ENCODE measurements around the gene ULBP3. TPM values are rescaled to one million over a fixed set of nuclear protein-coding genes. Genes with fewer than 3 reads are reported as not detected.

The ULBP3 gene
- polyA plus RNA-seq, 1 of the 3 experiments (the other 2 are of a cell fraction) = 4.6 TPM

- Histone ChIP-seq H3K27ac (ENCODE audit: low read depth in 2 of 2, low read length in 1 of 2) (no peak overlapping the region), H3K9me2 (no peaks in the 10 kb centered on the region), H3K79me2 (ENCODE audit: insufficient read depth) (no peaks in the 10 kb centered on the region), H3K27me3 (ENCODE audit: insufficient read depth) (peaks cover 17% of the 10 kb centered on the region; the same call in 1 of the 2 replicates), H3K9ac (no peak overlapping the region), H3K9me3 (no peaks in the 10 kb centered on the region), H4K20me1 (ENCODE audit: insufficient read depth) (no peaks in the 10 kb centered on the region), H2AFZ (ENCODE audit: low read depth) (no peak overlapping the region), H3K4me2 (no peak overlapping the region), H3F3A (replicated peaks; ENCODE audit: insufficient read depth) (no peaks in the 10 kb centered on the region), H3K4me3 (ENCODE audit: low read depth in 2 of 2, low read length in 1 of 2) (no peak overlapping the region), H3K36me3 (replicated peaks in 1 of 2; ENCODE audit: control insufficient read depth in 1 of 2, insufficient read depth in 2 of 2, low read length in 1 of 2) (no peaks in the 10 kb centered on the region), H3K4me1 (ENCODE audit: control insufficient read depth in 1 of 2, insufficient read depth in 2 of 2, low read depth in 1 of 2, low read length in 1 of 2) (no peaks in the 10 kb centered on the region; a peak in 1 of 4 replicates)
- TF ChIP-seq USF2 (IDR thresholded peaks at IDR 0.05; ENCODE audit: borderline replicate concordance, low read depth, low read length) (no peak), RXRA (IDR thresholded peaks at IDR 0.05; ENCODE audit: borderline replicate concordance, low read depth) (no peak), ELF1 (IDR thresholded peaks at IDR 0.05) (no peak), SMC3 (IDR thresholded peaks at IDR 0.05; ENCODE audit: low read depth, low read length) (no peak), TEAD4 (IDR thresholded peaks at IDR 0.05; ENCODE audit: borderline replicate concordance, insufficient read depth) (no peak), FOSL2 (IDR thresholded peaks at IDR 0.05; ENCODE audit: borderline replicate concordance, low read depth) (no peak), RAD21 (IDR thresholded peaks at IDR 0.05; ENCODE audit: low read length) (no peak), REST (IDR thresholded peaks at IDR 0.05; ENCODE audit: low read depth, low read length) (no peak), IRF3 (IDR thresholded peaks at IDR 0.05; ENCODE audit: low read depth, low read length) (no peak), FOXJ3 (CRISPR knock-in tag; IDR thresholded peaks at IDR 0.05) (no peak), EZH2phosphoT487 (IDR thresholded peaks at IDR 0.05; ENCODE audit: borderline replicate concordance, low read depth) (no peak), YY1 (IDR thresholded peaks at IDR 0.05; ENCODE audit: low read depth) (no peak), CHD2 (IDR thresholded peaks at IDR 0.05; ENCODE audit: low read length, partially characterized antibody) (no peak), RCOR1 (IDR thresholded peaks at IDR 0.05; ENCODE audit: low read length) (no peak), FOXM1 (IDR thresholded peaks at IDR 0.05; ENCODE audit: low read depth) (no peak)
- WGBS (ENCODE audit: low lambda C conversion rate) = 24% methylated on average over 6 of the region's 6 CpGs
- ChIA-PET CTCF (interaction anchor here (0.6 to 1.2 kb wide), 2 partner anchors 25 to 297 kb away, joined by 3 read pairs; no protein-coding TSS in a partner anchor), POLR2A (no interaction called here)
- DNase-seq = no peak
These were observed 49.3 kb upstream of the ULBP3 start for GRCh38 chr6:150118203-150118602.
